Body of pancreas (tissue), 4 donors: Measurements from ENCODE around the gene ANO3. TPM values are rescaled to one million over a fixed set of nuclear protein-coding genes. Genes with fewer than 3 reads are reported as not detected.
A peak's percentile ranks its signal among the peaks of the same experiment; 100 is the strongest.

Experiments
- ATAC-seq: fragments of 150-250 bp; one replicate; pipeline ENCODE4 v1.9.1; 2016
- DNase-seq, 4 donors: peaks; one replicate each; pipeline ENCODE4 v3.0.0-alpha.2; 2019
- H3K27ac ChIP-seq, 4 donors: fragments of 200-600 bp; sonication (generic); 1 replicate in 3 of 4; 2 replicates in 1 of 4; pipeline versions ENCODE4 v1.5.1 to v1.6.1; 2016 to 2019; ENCODE audit warnings: mild to moderate bottlenecking in 1 of 4, mixed read lengths in 1 of 4, moderate library complexity in 1 of 4
- H3K27me3 ChIP-seq, 2 donors: fragments of 200-600 bp; sonication (generic); one replicate each; pipeline ENCODE4 v1.6.0; 2016; ENCODE audit warnings: mild to moderate bottlenecking in 1 of 2
- H3K36me3 ChIP-seq, 2 donors: fragments of 200-600 bp; sonication (generic); replicated peaks in 1 of 2; 2 replicates each; pipeline ENCODE4 v1.5.1; 2016; ENCODE audit warnings: low read depth in 2 of 2; ENCODE audit not compliant: insufficient read depth in 1 of 2
- H3K4me1 ChIP-seq: fragments of 200-600 bp; sonication (generic); one replicate; pipeline ENCODE4 v1.6.0; 2016
- H3K4me3 ChIP-seq, 2 donors: fragments of 200-600 bp; sonication (generic); 1 replicate in 1 of 2; 2 replicates in 1 of 2; pipeline ENCODE4 v1.5.1; 2016 to 2019
- H3K9me3 ChIP-seq, 3 donors: fragments of 200-600 bp; sonication (generic); 1 replicate in 2 of 3; 2 replicates in 1 of 3; pipeline ENCODE4 v1.5.1; 2016
- POLR2A ChIP-seq, 3 donors: fragments of 450-650 bp; IDR thresholded peaks; one replicate each; pipeline ENCODE4 v1.6.1; 2016; ENCODE audit warnings: antibody characterized with exemption in 3 of 3, mild to moderate bottlenecking in 2 of 3
- WGBS, 2 donors: methylation state at CpG; one replicate each; pipeline ENCODE4 v1.1.5; 2017; 5-methylcytosine and 5-hydroxymethylcytosine counted together
- intact Hi-C: fragments of 100-400 bp; cut with DNase I; formaldehyde crosslinking; loops from one replicate; pipeline ENCODE4 v1.15.1; 2023
- total RNA-seq, 2 donors: library from RNA; depleted of rRNA; stranded (reverse); fragments of >200 nt; gene quantifications; one replicate each; pipeline ENCODE4 v1.1.0, GENCODE V29; 2016
- TF ChIP-seq, protein P1 (sequence below), 7 experiments: fragments of 450-650 bp in 4 of 7; fragments of 200-600 bp in 3 of 7; sonication (generic) in 3 of 7; IDR thresholded peaks; one replicate each; pipeline ENCODE4 v1.5.1; 2016 to 2019; ENCODE audit warnings: antibody characterized with exemption in 7 of 7

The ANO3 gene
- total RNA-seq, 2 donors from 2014 or later = 0.52 to 5.3 TPM

GRCh38 chr11:26575946-26576345, 244.0 kb downstream of the ANO3 start:
- Histone ChIP-seq H3K9me3 (no peaks in the 10 kb centered on the region), H3K4me3 (no peak overlapping the region), H3K36me3 (no peaks in the 10 kb centered on the region), H3K27me3 (no peaks in the 10 kb centered on the region), H3K27ac (no peak overlapping the region), H3K4me1 (peaks cover 7% of the 10 kb centered on the region)
- intact Hi-C loops = no loop called here
- TF ChIP-seq, protein P1, sequence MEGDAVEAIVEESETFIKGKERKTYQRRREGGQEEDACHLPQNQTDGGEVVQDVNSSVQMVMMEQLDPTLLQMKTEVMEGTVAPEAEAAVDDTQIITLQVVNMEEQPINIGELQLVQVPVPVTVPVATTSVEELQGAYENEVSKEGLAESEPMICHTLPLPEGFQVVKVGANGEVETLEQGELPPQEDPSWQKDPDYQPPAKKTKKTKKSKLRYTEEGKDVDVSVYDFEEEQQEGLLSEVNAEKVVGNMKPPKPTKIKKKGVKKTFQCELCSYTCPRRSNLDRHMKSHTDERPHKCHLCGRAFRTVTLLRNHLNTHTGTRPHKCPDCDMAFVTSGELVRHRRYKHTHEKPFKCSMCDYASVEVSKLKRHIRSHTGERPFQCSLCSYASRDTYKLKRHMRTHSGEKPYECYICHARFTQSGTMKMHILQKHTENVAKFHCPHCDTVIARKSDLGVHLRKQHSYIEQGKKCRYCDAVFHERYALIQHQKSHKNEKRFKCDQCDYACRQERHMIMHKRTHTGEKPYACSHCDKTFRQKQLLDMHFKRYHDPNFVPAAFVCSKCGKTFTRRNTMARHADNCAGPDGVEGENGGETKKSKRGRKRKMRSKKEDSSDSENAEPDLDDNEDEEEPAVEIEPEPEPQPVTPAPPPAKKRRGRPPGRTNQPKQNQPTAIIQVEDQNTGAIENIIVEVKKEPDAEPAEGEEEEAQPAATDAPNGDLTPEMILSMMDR (IDR thresholded peaks at IDR 0.05) = no peak
- no peak for TF ChIP-seq POLR2A (IDR thresholded peaks at IDR 0.05)
- 63 to 65% methylated on average over 5 of the region's 5 CpGs for WGBS, 2 donors
- DNase-seq = no peak
- no peak for ATAC-seq

DNA sequence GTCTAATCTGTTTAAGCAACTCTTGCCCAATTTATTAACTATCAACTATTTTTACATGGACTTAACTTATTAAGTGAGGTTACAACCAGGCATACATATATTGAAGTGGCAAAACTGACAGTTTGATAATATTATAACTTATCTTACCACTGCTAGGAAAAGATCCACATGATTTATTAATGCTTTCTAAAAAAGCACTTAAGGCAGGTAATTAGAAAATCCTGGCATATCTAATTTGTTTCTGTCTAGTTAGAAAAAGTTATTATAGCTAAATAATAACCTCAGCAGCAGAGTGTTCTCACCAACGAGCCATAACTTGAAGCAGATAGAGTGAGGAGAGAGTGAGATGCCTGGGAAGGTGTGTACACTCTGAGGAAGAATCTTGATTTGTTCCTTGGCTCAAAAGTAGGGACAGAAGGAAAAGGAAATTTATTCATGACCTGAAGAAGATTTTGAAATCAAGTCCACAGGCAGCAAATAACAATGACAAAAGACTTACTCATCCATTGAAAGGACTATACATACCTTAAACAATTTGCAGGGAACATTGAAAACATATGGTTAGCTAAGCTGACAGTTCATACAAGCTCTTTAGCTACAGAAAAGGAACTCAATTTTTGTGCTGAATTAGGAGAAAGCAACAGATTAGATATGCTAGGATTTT, 247.2 kb downstream of the ANO3 start:
- intact Hi-C loops = no loop called here
- DNase-seq = no peak
- WGBS, 2 donors = 14 to 25% methylated on average over 1 of the region's 1 CpG
- Histone ChIP-seq H3K4me1 (peaks cover under 1% of the 10 kb centered on the region), H3K27me3 (no peaks in the 10 kb centered on the region), H3K9me3 (no peaks in the 10 kb centered on the region), H3K36me3 (no peaks in the 10 kb centered on the region), H3K4me3 (no peak overlapping the region), H3K27ac (no peak overlapping the region)
- TF ChIP-seq POLR2A (IDR thresholded peaks at IDR 0.05) = no peak
- TF ChIP-seq, protein P1 (IDR thresholded peaks at IDR 0.05) = no peak
- ATAC-seq = no peak

- Histone ChIP-seq H3K27ac (no peak overlapping the region), H3K9me3 (no peaks in the 10 kb centered on the region), H3K4me3 (no peak overlapping the region), H3K4me1 (no peaks in the 10 kb centered on the region), H3K27me3 (no peaks in the 10 kb centered on the region), H3K36me3 (no peaks in the 10 kb centered on the region)
- 44 to 57% methylated on average over 2 of the region's 2 CpGs for WGBS, 2 donors
- no peak for ATAC-seq
- intact Hi-C loops = no loop called here
- no peak for DNase-seq
- TF ChIP-seq, protein P1 (IDR thresholded peaks at IDR 0.05) = no peak
- TF ChIP-seq POLR2A (IDR thresholded peaks at IDR 0.05) = no peak
Measured at GRCh38 chr11:26579683-26580082, 247.8 kb downstream of the ANO3 start.

DNA sequence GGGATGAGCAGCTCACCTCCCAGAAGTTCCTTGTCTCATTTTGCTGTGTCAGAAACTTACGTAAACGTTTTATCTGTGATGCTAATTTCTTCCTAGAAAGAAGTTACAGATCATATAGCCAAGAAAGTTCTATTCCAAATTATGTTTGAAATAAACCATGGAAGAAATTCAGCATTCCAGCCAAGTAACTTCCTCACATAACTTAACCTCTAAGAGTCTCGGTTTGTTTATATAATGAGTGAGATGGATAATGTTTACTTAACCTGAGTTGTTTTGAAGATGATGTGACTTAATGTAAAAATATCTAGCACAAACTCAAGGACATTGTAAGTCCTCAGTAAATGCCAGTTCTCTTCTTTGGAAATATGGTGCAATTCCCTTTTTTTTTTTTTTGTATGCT, 249.0 kb downstream of the ANO3 start:
- ATAC-seq = no peak
- Histone ChIP-seq H3K27ac (no peak overlapping the region), H3K36me3 (no peaks in the 10 kb centered on the region), H3K27me3 (no peaks in the 10 kb centered on the region), H3K4me3 (no peak overlapping the region), H3K9me3 (no peaks in the 10 kb centered on the region), H3K4me1 (no peaks in the 10 kb centered on the region)
- DNase-seq = no peak
- TF ChIP-seq, protein P1 (IDR thresholded peaks at IDR 0.05) = no peak
- TF ChIP-seq POLR2A (IDR thresholded peaks at IDR 0.05) = no peak
- intact Hi-C loops = no loop called here
- 44 to 47% methylated on average over 3 of the region's 3 CpGs for WGBS, 2 donors

DNA sequence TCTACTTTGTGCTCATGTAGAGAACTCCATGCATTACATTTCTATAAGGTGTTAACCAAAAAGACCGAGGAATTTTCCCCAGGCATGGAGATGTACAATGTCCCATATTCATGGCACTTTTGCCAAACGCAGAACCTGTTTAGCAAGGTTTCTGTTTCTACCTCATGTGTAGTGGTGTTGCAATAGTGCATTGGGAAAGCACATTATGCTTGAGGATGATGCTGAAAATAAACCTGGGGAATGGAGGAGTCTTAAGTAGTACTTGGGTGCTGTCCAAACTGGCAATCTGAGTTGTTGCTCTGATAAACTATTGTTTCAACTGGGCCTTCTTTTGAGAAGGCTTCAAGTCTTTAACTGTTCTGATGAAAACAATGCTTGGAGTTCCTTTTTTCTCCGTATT, 251.6 kb downstream of the ANO3 start:
- no peaks in the 10 kb centered on the region for H3K36me3 ChIP-seq
- TF ChIP-seq, protein P1 (IDR thresholded peaks at IDR 0.05) = no peak
- TF ChIP-seq POLR2A (IDR thresholded peaks at IDR 0.05) = no peak
- H3K4me1 ChIP-seq = no peaks in the 10 kb centered on the region
- intact Hi-C loops = no loop called here
- no peak overlapping the region for H3K4me3 ChIP-seq
- H3K9me3 ChIP-seq = no peaks in the 10 kb centered on the region
- DNase-seq (peak in 3 of 4 donors; percentile 4 to 36 (median 28)), ATAC-seq (peak; percentile 30)
- H3K27me3 ChIP-seq = no peaks in the 10 kb centered on the region
- 51 to 54% methylated on average over 3 of the region's 3 CpGs for WGBS, 2 donors
- H3K27ac ChIP-seq = no peak overlapping the region
